GM21717 (cell line): ENCODE results near the gene ARHGEF10L.

Experiments used
- ATAC-seq: cut with Tn5 transposase; IDR thresholded peaks from one replicate; pipeline ENCODE4 v1.9.1; 2021; ENCODE audit warnings: mild to moderate bottlenecking, moderate library complexity; ENCODE audit not compliant: unreplicated experiment

The ARHGEF10L gene

DNA sequence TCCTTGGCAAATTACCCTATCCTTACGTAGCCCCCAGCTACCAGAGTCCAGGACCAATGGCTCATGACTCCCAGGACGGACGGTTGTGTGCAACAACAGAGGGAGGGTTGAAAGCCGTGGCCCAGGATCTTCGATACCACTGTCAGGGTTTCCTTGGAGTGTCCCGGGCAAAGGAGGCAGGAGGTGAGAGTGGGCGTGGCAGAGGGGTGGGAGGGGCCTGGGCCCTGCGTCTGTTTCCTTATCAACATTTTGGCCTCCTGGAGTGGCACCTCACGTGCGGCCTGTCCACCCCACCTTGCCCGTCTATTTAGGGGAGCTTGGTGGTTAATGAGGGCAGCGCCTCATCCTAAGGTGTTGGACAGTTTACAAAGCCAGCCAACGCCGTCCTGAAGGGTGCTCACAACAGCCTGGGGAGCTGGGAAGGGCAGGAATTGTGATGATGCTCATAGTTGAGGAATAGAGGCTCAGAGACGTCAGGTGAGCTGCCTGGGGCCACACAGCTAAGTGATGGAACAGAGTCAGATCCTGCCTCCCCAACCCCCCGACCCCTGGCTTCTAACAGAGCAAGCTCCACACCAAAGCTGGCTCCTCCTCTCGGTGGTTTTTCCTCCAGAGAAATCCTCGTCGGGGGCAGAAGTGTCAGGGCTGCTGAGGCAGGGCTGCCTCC is 17.4 kb upstream of the ARHGEF10L start:
- no peak for ATAC-seq

DNA sequence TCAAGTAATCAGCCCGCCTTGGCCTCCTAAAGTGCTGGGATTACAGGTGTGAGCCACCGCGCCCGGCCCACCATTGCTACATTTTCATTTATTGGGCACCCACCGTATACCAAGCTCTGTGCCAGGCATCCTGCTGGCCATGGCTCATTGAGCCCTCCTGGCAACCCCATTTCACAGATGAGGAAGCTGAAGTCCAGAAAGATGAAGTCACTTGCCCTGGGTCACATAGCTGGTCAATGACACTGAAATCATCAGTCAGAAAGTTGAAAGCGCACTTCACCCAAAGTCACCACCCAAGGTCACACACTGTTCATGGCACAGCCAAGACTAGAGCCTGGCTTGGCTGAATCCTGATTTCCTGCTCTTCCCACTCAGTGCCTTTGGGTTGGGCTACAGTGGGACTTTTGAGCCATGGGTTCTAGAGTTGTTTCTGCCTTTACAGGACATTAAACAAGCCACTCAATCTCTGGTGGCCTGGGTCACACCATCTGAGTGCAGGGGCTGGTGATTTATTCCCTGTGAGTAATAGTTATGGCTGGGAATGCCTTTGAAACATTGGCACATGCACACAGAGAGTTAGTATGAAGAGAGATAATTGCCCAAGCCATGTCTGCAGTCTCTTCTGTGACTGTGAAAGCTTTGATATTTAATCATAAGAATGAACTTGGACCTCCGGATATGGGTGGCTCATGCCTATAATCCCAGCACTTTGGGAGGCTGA is 16.0 kb upstream of the ARHGEF10L start:
- ATAC-seq, result no peak

GRCh38 chr1:17524645-17525044 is 14.9 kb upstream of the ARHGEF10L start:
- no peak for ATAC-seq

DNA sequence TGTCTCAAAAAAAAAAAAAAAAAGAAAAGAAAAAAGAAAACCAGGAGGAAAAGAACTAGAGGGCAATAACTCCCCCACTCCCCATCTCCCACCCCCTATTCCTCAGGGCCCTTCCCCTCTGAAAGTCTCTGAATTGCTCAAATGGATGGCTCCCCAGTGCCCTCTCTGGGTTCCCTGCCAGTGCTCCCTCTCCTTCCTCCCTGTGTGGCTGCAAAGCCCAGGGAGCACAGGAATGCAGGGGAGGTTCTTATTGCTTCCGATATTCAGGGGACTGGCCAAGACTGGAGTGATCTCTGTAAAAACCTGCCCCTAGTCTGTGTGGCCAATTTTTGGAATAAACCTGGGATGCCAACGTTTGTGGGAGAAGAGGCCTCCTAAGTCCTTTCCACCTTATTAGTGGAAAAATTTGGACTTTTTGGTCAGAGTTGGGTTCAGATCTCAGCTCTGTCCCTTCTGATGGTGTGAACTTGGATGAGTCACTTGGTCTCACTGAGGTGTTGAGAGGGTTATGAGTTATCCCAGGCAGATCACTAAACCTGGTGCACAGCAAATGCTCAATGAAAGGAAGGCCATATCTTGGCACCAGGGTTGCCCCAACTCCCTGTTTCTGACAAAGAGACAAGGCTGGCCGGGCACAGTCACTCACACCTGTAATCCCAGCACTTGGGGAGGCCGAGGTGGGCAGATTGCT is 13.4 kb upstream of the ARHGEF10L start:
- ATAC-seq, result no peak

DNA sequence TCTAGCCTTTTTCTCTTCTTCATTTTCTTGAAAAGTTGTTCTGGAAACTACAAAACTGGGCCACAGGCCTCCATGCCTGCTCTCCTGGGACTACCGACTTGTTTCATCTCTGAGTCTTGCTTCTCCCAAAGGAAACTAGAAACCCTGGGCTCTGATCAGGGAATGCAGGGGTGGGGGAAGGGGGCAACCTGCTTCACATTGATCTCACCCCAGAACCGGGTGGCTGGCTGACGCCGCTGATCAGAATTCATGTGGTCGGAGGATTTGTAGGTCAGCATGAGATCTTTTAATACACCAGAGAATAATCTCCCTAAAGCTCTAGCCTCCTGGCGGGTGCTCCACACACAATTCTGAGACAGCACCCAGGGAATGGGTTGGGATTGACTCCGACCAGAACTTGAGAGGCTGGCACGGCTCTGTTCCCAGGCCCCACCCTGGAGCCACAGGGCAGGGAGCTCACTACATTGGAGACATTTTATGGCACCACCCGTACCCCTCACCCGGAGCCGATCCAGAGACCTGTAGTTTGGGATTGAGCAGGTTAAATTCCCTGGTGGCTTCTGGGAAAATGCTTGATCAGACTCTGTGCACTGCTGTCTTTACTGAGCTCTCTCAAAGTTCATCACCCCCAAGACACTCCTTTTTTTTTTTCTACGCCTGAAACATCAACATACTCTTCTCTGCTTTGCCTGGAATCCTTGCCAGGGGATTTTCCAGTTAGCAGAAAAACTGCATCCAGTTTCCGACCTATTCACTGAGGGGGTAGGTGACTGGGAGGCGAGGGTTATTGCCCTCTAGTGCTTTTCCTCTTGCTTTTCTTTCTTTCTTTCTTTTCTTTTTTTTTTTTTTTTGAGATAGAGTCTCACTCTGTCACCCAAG is 12.2 kb upstream of the ARHGEF10L start:
- ATAC-seq, result no peak

- no peak for ATAC-seq
Observed at GRCh38 chr1:17529381-17529780, 10.1 kb upstream of the ARHGEF10L start.

- ATAC-seq, result no peak
Observed at GRCh38 chr1:17531343-17531681, 8.2 kb upstream of the ARHGEF10L start.

DNA sequence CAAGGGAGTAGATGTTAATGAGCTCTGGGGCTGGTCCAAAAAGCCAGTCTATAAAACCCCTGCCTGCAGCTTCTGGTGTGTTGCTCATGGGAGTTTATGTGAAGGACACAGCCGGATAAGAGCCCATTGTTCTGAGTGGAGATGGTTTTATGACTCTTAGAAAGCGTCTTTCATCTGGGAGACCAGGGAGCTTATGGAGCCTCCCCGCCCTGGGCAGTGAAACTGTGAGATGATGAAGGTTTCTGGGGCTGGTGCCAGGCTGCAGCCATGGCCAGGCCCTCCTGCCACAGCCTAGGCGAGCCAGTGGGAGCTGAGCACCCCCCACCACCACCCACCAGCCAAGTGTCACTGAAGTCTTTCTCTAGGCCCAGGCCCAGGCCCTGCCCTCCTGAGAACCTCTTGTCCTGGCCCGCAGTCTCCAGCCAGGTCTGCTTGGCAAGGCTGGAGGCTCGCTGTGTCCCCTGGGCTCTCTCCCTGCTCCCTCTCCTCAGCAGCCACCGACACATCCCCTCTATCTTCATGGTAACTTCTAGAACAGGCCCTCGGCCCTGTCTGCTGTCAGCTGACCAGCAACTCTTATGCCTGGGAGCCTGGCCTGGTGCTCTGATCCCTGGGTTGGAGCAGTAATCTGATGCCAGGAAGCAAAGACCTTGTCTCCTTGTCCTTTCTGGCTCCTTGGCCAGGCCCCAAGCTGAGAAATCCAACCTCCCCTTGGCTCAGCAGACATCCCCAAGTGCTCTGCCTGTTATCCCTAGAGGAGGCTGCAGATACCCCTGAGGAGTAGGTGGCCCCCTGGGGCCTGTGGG is 7.6 kb upstream of the ARHGEF10L start:
- no peak for ATAC-seq

GRCh38 chr1:17533201-17533600 is 6.3 kb upstream of the ARHGEF10L start:
- no peak for ATAC-seq

DNA sequence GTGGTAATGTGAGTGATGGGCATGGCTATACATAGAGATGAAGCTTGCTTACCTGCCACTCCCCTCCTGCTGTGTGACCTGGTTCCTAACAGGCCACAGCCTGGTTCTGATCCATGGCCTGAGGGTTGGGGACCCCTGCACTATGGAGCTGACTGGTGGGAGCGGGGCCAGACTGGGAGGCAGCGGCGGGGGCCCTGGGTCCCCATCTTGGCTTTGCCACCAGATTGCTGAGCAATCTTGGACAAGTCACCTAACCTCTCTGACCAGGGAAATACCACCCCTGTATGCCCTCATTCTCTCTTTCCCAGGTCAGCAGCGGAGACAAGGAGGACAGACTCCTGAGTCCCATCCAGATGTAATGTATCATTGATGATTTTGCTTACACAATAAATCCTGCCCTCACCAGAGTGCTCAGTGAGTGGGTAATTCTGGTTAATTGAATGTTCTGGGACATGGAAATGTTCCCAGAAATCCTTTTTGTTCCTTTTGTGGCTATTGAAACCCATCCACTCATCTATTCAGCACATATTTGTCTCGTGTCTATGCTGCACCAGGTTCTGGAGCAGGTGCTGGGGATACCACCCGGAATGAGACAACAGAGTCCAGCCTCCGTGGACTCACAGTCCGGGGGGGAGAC is 4.1 kb upstream of the ARHGEF10L start:
- no peak for ATAC-seq

- ATAC-seq, result no peak
Observed at GRCh38 chr1:17538010-17538409, 1.5 kb upstream of the ARHGEF10L start.

DNA sequence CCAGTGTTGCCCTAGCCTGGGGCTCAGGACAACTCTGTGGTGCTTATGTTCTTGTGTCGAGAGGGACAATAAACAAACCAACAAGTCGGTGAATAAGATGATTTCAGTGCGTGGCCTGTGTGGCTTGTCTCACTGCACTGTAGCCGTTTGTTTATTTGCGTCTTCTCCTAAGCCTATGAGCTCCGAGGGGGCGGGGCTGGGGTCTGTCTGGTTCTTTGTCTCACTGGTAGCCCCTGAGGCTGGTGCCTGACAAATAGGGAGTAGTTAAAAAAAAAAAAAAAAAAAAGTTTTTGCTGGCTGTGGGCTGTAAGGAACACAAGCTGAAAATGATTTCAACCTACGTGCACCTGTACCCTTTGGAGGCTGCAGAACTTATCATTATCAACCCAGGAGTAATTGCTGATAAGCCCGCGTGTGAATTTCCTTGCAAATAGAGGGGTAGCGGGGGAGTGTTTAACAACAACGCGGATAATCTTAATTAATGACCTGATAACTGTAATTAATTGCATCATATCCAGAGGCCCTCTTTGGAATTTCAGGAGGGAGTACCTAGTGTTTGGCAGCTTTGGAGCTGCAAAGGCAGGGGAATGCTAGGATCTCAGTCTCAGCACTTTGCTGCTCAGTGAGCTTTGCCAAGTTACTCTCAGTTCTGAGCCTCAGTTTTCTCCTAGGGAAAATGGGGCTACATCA is 925 bp upstream of the ARHGEF10L start:
- no peak for ATAC-seq

DNA sequence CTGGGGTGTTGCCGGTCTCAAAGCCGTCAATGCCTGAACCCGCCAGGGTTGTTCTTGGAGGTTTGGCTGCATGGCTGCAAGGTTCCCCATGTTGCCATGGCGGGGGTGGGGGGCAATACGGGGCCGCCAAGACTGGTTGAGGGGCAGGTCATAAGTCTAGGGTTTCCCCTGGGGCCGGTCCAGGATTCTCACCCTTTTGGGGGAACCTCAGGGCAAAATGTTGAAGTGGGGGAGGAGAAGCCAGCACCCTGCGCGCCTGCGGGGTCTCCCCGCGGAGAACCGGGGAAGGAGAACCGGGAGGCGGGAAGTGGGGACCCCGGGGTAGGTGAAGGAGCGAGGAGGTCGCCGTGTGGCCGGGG is 401 bp upstream of the ARHGEF10L start:
- no peak for ATAC-seq

GRCh38 chr1:17540255-17541001 is 930 bp downstream of the ARHGEF10L start:
- no peak for ATAC-seq

DNA sequence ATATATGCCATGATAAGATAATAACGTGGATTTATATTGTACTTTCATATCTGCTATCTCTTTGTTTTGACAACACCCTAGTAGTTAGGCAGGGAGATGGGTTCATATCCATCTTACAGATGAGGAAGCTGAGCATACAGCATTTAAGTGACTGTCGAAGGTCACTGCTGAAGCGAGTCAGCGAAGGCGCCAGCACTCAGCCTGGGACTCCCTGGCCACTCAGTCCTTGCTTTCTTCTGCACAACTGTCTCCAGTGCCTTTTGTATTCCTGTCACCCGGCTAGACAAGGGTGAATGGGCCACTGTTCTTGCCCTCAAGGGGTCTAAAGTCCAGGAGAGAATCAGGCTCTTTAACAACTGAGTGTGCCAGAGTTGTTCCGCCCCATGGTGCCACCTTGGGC is 3.1 kb downstream of the ARHGEF10L start:
- no peak for ATAC-seq

GRCh38 chr1:17544776-17545350 is 5.4 kb downstream of the ARHGEF10L start:
- ATAC-seq, result no peak

GRCh38 chr1:17545356-17545755 is 5.9 kb downstream of the ARHGEF10L start:
- no peak for ATAC-seq

DNA sequence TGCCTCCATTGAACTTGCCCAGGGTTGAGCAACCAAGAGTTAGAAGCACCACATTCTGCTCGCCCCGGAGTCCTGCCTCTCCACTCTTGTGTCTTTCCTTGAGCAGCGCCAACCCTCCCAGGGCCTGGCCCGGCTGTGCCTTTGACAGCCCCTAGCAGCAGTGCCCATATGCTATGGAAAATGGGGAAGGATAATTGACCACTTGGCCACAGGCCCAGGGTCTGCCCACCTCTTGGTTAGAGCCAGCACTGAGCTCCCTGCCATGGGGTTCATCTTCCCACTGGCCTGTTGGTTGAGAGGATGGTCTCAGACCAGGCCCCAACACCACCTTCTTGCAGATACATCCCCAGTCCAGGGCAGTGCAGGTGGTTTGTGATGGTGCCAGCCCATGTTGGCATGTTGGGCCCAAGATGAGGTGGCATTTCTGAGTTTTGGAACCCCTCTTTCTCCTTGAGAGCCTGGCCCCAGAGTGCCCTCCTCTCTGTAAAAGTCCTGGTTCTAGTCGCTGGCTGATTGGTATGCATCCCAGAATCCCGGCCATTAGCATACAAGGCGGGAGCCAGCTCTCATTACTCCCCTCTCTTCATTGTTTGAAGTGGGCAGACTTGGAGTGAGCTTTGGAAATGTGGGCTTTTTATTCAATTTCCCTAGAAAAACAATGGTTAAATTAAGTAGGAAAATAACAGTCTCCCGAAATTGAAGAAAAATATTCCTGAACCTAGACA is 7.6 kb downstream of the ARHGEF10L start:
- ATAC-seq, result no peak
